ENCODE data around the gene PIGW.

Gene PIGW

GRCh38 chr17:36546418-36547093, 11.8 kb downstream of the PIGW start:
- no peak for DNase-seq (ENCODE audit: low spot score)

- DNase-seq (ENCODE audit: low spot score): no peak
Measured at GRCh38 chr17:36547776-36548175, 13.0 kb downstream of the PIGW start.

GRCh38 chr17:36550491-36551417, 16.0 kb downstream of the PIGW start:
- DNase-seq (ENCODE audit: low spot score): no peak

- DNase-seq (ENCODE audit: low spot score): no peak
Measured at GRCh38 chr17:36553459-36553858, 18.7 kb downstream of the PIGW start.

GRCh38 chr17:36566081-36566480, 31.3 kb downstream of the PIGW start:
- no peak for DNase-seq (ENCODE audit: low spot score)

GRCh38 chr17:36575028-36575427, 40.2 kb downstream of the PIGW start:
- DNase-seq (ENCODE audit: low spot score): no peak

- no peak for DNase-seq (ENCODE audit: low spot score)
Measured at GRCh38 chr17:36576793-36577192, 42.0 kb downstream of the PIGW start.

GRCh38 chr17:36578671-36579070, 43.9 kb downstream of the PIGW start:
- no peak for DNase-seq (ENCODE audit: low spot score)

GRCh38 chr17:36583787-36584186, 49.0 kb downstream of the PIGW start:
- no peak for DNase-seq (ENCODE audit: low spot score)

GRCh38 chr17:36586138-36586537, 51.4 kb downstream of the PIGW start:
- DNase-seq (ENCODE audit: low spot score): no peak

All from LoVo (cell line).